ENCODE results near the gene ELK1.
A peak's percentile ranks its signal among the peaks of the same experiment; 100 is the strongest.
"Not testable (repeated sequence)": the region's sequence is repeated elsewhere in the genome, so short reads cannot be mapped to it uniquely, and the experiment has no call there.

Gene ELK1

GRCh38 chrX:47610511-47610910 lies 39.9 kb downstream of the ELK1 start:
- DNase-seq = no peak

GRCh38 chrX:47608130-47608810 lies 42.1 kb downstream of the ELK1 start:
- DNase-seq = no peak

- DNase-seq = no peak
These were observed 43.3 kb downstream of the ELK1 start for GRCh38 chrX:47607091-47607490.

GRCh38 chrX:47605024-47605423 lies 45.3 kb downstream of the ELK1 start:
- no peak for DNase-seq

GRCh38 chrX:47603125-47603524 lies 47.2 kb downstream of the ELK1 start:
- DNase-seq = not testable (repeated sequence)

- no peak for DNase-seq
These were observed 53.1 kb downstream of the ELK1 start for GRCh38 chrX:47597222-47597621.

- DNase-seq = peak; percentile 6
These were observed 54.1 kb downstream of the ELK1 start for GRCh38 chrX:47596256-47596655.

GRCh38 chrX:47595716-47596251 lies 54.6 kb downstream of the ELK1 start:
- DNase-seq = peak; percentile 63

- no peak for DNase-seq
These were observed 56.8 kb downstream of the ELK1 start for GRCh38 chrX:47593522-47593921.

- DNase-seq = no peak
These were observed 59.4 kb downstream of the ELK1 start for GRCh38 chrX:47590984-47591383.

GRCh38 chrX:47587906-47588735 lies 62.2 kb downstream of the ELK1 start:
- no peak for DNase-seq

- no peak for DNase-seq
These were observed 63.1 kb downstream of the ELK1 start for GRCh38 chrX:47587091-47587891.

GRCh38 chrX:47586043-47586787 lies 64.1 kb downstream of the ELK1 start:
- DNase-seq = no peak

All from NCI-H226 (cell line).